ENCODE data around the gene EFCC1.

DNA sequence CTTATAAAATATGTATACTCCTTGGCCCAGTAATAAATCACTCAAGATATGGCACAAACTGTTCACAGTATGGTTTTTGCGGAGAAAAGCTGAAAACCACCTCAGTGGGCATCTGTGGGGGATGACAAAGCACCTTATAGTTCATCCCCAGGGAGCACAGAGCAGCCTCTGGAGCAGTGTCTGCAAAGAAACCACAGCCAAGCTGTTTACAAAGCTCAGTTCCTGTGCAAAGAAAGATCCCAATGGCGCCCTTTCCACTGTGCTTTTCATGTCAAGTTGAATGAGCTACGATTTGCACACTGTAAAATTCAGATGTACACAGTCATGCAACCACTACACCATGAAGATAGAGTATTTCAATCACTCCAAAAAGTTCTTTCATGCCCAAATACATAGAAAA lies 2.5 kb upstream of the EFCC1 start:
- TF ChIP-seq, protein P1, sequence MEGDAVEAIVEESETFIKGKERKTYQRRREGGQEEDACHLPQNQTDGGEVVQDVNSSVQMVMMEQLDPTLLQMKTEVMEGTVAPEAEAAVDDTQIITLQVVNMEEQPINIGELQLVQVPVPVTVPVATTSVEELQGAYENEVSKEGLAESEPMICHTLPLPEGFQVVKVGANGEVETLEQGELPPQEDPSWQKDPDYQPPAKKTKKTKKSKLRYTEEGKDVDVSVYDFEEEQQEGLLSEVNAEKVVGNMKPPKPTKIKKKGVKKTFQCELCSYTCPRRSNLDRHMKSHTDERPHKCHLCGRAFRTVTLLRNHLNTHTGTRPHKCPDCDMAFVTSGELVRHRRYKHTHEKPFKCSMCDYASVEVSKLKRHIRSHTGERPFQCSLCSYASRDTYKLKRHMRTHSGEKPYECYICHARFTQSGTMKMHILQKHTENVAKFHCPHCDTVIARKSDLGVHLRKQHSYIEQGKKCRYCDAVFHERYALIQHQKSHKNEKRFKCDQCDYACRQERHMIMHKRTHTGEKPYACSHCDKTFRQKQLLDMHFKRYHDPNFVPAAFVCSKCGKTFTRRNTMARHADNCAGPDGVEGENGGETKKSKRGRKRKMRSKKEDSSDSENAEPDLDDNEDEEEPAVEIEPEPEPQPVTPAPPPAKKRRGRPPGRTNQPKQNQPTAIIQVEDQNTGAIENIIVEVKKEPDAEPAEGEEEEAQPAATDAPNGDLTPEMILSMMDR (IDR thresholded peaks at IDR 0.05): no peak
- TF ChIP-seq POLR2A (IDR thresholded peaks at IDR 0.05): no peak
